Kidney capillary endothelial cell (primary cell): Measurements from ENCODE around the gene KAT6B.

Source experiments
- DNase-seq: peaks from one replicate; pipeline ENCODE4 v3.0.0-alpha.2; 2018; ENCODE audit warnings: low spot score

The KAT6B gene

DNA sequence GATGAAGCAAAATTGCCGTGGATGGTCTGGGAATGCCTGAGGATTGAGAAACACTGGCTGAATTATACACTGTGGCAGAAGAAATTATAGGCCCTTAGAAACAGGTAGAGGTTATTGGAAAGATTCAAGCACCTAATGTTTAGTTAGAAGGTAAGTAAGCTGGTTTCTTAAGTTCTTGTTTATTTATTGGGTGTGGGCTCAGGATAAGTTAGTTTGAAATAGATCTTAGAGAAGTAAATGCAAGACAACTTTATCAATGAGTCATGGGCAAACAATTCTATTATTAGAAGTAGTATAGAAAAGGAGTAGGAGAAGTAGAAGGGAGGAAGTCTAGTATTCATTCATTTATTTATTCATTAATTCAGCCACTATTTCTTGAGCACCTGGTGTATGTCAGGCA is 96.5 kb downstream of the KAT6B start:
- DNase-seq: no peak

DNA sequence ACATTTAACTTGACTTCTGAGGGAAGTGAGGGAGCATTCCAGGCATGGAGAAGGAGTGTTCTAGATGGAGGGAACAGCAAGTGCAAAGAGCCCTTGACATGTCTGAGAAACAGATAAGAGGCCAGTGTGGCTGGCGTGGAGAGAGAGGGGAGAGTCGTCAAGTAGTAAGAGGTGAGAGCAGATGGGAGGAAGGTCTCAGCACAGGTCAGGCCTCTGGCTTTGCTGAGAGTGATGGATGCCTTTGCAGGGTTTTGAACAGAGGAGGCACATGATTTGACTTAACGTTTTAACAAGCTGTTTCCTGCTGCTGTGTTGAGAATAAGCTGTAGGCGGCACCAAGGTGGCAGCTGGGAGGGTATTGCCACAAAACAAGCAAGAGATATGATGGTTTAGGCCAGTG is 97.2 kb downstream of the KAT6B start:
- no peak for DNase-seq

- peak; percentile 70 for DNase-seq
Observed at GRCh38 chr10:74924251-74924963, 98.0 kb downstream of the KAT6B start.

GRCh38 chr10:74925291-74925690 is 98.9 kb downstream of the KAT6B start:
- DNase-seq: no peak

DNA sequence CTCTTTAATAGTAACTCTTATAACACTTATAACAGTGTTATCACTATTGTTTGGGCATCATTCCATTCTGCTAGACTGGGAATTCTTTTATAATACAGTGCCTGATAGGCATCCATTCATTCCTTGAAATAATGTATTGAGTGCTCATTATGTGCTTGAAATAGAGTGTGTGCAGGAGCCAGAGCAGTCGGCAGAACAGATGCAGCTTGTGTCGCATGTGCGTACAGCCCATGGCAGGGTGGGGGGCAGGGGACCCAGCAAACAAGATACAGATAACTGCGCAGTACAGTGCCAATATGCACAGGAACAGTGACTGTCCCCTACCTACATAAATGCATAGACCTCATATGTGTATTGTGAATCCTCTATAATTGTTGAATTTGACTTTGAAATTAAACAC is 99.3 kb downstream of the KAT6B start:
- DNase-seq: no peak

- no peak for DNase-seq
Observed at GRCh38 chr10:74926791-74927585, 100.6 kb downstream of the KAT6B start.

DNA sequence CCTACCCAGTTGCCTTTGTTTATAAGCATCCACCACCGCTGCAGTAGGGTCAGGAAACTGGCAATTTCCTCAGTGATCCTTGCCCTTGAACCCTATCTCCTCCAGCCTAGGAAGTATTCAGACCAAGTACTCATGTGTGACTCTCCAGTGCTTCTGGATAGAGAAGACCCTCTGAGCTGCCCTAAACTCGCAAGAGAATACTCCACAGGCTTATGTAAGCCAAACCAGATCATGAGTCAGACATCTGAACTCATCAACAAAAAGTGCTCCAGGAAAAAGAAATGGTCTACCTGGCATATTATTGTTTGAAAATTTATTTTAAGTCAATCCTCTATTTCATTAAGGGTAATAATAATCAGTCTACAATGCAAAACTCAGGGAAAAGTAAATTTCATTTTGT is 101.3 kb downstream of the KAT6B start:
- no peak for DNase-seq

DNA sequence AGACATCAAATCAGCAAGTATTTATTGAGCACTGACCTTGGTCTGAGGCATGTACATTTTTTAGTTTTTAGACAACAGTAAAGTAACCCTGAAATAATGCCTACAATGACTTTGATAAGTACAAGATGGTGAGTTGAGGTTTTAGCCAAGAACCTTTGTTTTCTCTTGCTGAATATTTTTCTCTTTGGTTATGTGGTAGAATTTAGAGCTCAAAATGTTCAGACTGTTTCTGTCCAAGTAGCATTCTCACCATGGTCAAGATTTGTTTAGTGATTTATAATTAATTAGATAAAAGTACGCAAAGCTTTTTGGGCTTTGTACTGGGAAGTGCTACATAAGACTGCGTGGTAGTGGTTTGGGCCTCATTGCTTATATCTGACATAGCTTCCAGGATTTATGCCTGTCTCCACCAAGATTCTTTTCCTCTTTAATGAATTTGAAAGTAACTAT is 102.4 kb downstream of the KAT6B start:
- DNase-seq: no peak

DNA sequence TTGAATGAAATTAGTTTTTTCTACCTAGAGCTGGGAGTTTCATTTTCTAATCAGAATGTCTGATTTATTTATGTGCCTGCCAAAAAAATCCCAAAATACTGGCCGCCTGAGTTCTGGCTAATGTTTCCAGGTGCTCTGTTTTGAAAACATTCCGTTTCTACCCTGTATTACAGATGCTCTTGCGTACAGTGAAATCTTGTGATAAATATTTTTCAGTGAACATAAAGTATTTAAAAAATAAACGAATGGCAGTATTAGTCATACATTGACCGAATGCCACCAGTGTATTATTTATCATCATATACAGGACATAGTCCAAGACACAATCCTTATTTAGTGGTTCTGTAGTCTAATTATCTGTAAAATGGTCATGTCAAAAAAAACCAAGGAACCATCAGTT is 102.8 kb downstream of the KAT6B start:
- DNase-seq: no peak

DNA sequence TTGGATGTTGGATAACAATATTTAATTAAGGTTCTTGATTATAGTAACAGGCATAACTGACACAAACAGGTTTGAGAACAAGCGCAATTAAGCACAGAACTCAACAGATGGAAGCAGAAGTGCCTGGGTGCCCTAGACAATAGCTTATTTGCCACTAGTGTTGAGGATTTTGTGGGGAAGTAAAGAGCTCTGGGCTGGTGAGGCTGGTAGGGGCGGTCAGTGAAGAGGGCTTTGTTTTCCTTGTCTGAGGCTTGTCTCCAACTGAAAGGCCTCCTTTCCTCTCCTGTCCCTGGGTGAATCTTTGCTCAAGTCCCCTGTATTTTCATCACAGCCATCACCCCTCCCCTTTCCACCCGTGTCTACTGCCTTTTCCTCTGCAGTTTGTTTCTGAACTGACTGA is 104.6 kb downstream of the KAT6B start:
- no peak for DNase-seq

DNA sequence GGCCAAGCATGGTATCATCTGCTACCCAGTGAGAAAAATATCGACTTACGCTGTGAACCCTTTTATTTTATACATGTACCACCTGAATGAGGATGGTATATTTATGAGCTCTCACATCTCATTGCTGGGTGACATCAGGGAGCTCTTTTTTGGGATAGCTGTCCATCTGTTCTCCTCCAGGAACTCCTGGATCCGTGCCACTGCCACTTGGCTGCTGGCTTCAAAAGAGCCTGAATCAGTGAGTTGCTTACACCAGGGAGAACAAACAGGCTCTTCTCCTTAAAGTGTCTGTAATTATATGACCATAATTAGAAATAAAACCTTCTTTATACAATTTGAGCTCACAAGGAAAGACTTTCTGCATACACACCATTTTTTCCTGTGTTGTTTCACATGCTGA is 106.2 kb downstream of the KAT6B start:
- DNase-seq: no peak

DNA sequence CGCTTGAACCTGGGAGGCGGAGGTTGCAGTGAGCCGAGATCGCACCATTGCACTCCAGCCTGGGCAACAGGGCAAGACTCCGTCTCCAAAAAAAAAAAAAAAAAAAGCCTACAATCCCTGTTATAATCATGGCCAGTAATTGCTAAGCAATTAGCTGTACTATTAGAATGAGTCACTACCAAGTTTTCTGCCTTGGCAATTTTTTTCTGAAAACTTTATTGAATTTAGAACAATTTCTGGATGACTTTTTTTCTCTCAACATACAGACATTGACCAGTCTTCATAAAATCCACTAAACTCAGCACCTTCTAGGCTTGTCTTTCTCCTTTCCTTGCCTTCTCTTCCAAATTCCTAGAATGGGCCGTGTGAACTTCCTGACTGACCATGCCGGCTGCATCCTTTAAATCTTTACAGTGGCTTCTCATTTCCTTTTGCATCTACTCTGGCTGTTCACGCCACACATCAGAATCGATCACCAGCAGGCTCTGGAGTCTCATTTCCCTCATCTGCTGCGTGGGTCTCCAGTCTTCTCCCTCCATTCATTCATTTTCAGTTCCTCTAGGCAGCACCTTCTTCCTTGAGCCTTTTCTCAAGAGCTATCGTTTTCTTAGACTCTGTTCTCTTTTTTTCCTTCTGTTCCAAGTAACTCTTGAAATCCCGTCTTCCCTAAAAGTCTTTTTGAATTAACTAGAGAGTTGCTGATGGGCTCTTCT is 107.9 kb downstream of the KAT6B start:
- DNase-seq: peak; percentile 13

DNA sequence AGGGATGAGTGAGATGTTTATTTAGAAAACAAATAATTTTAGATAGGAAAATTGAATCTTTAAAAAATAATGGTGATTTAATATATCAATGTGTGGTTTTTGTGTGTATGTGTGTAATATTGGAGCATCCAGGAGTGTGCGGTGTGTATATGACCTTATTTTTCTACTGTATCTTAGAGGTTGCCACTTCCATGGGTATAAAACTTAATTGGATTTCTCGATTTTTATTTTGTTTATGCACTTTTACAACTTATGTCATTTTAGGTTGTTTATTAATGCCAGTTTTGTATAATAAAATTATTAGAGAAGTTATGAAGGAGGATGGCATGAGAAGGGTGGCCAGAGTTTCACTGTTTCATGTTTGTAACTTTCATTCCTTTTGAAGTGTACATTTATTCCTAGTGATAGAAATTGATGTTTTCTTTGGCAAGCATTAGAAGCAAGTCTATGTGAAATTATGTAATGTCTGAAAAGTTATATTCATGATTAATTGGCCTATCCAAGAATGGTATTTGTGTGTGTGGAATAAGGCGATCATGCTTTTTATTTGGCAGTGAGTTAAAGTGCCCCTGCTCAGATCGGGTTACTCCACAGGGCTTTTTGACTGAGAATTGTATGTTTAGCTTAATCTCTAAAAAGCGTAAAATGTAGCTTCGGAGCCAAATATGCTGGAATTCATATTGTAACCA is 110.3 kb downstream of the KAT6B start:
- DNase-seq: no peak

DNA sequence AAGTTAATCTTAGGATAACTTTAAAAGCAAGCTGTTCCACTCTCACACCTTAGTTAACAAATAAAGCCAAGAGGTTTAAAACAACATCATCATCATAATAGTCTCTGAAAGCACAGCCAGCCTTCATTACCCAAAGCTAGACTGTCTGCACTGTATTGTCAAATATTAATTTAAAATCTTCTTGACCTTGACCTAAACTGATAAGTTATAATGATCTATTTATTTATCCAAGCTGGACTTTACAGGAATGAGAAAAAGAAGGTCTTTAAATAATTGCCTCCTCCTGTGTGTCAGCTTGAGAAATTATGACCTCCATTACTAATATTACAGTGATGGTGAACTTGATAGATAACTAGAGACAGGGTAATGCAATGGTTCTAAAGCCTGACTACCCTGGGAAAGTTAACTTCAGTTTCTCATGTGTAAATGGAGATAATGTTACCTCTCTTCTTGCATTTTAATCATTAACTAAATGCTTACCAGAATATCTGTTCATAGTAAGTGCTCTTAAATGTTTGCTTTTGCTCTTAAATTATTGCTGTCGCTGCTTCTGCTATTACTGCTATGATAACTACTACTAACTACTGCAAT is 111.0 kb downstream of the KAT6B start:
- no peak for DNase-seq

- DNase-seq: no peak
Observed at GRCh38 chr10:74944205-74944604, 117.8 kb downstream of the KAT6B start.

- DNase-seq: no peak
Observed at GRCh38 chr10:74947781-74948401, 121.5 kb downstream of the KAT6B start.

GRCh38 chr10:74949034-74949832 is 122.8 kb downstream of the KAT6B start:
- no peak for DNase-seq

- DNase-seq: no peak
Observed at GRCh38 chr10:74949843-74950765, 123.7 kb downstream of the KAT6B start.

GRCh38 chr10:74953214-74953613 is 126.8 kb downstream of the KAT6B start:
- DNase-seq: no peak

- DNase-seq: no peak
Observed at GRCh38 chr10:74955796-74956195, 129.4 kb downstream of the KAT6B start.
